ENCODE measurements around the gene CACNB1.

Gene CACNB1

GRCh38 chr17:39212195-39212810 is 14.8 kb upstream of the CACNB1 start:
- in situ Hi-C loops (cut with MboI; ENCODE audit: low sequenced_read_pairs, unreplicated experiment) = no loop called here
- TF ChIP-seq, protein P1, sequence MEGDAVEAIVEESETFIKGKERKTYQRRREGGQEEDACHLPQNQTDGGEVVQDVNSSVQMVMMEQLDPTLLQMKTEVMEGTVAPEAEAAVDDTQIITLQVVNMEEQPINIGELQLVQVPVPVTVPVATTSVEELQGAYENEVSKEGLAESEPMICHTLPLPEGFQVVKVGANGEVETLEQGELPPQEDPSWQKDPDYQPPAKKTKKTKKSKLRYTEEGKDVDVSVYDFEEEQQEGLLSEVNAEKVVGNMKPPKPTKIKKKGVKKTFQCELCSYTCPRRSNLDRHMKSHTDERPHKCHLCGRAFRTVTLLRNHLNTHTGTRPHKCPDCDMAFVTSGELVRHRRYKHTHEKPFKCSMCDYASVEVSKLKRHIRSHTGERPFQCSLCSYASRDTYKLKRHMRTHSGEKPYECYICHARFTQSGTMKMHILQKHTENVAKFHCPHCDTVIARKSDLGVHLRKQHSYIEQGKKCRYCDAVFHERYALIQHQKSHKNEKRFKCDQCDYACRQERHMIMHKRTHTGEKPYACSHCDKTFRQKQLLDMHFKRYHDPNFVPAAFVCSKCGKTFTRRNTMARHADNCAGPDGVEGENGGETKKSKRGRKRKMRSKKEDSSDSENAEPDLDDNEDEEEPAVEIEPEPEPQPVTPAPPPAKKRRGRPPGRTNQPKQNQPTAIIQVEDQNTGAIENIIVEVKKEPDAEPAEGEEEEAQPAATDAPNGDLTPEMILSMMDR (IDR thresholded peaks at IDR 0.05; ENCODE audit: borderline replicate concordance, control extremely low read depth, extremely low read depth, insufficient read depth, missing control alignments) = no peak
- no peak for DNase-seq (ENCODE audit: low spot score)

DNA sequence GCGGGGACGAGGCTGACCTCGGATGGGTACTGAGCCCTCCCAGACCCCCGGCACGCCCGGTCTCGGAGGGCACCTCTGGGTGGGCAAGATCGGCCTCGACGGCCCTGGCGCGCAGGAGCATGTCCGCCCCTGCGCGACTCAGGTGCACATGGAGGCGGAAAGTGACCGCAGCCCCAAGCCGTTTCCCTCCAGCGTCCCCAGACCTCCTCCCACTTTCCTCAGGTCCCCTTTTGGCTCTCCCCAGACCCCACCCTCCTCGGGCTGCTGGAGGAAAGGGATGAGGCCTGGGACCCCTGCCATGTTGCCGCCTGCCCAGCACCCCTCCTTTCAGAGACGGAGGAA is 12.6 kb upstream of the CACNB1 start:
- TF ChIP-seq, protein P1 (IDR thresholded peaks at IDR 0.05; ENCODE audit: borderline replicate concordance, control extremely low read depth, extremely low read depth, insufficient read depth, missing control alignments) = no peak
- in situ Hi-C loops (cut with MboI; ENCODE audit: low sequenced_read_pairs, unreplicated experiment) = no loop called here
- DNase-seq (ENCODE audit: low spot score) = no peak

- in situ Hi-C loops (cut with MboI; ENCODE audit: low sequenced_read_pairs, unreplicated experiment) = no loop called here
- DNase-seq (ENCODE audit: low spot score) = no peak
- TF ChIP-seq, protein P1 (IDR thresholded peaks at IDR 0.05; ENCODE audit: borderline replicate concordance, control extremely low read depth, extremely low read depth, insufficient read depth, missing control alignments) = no peak
Observed at GRCh38 chr17:39209317-39210092, 12.0 kb upstream of the CACNB1 start.

GRCh38 chr17:39208893-39209292 is 11.4 kb upstream of the CACNB1 start:
- in situ Hi-C loops (cut with MboI; ENCODE audit: low sequenced_read_pairs, unreplicated experiment) = no loop called here
- DNase-seq (ENCODE audit: low spot score) = no peak
- TF ChIP-seq, protein P1 (IDR thresholded peaks at IDR 0.05; ENCODE audit: borderline replicate concordance, control extremely low read depth, extremely low read depth, insufficient read depth, missing control alignments) = no peak

DNA sequence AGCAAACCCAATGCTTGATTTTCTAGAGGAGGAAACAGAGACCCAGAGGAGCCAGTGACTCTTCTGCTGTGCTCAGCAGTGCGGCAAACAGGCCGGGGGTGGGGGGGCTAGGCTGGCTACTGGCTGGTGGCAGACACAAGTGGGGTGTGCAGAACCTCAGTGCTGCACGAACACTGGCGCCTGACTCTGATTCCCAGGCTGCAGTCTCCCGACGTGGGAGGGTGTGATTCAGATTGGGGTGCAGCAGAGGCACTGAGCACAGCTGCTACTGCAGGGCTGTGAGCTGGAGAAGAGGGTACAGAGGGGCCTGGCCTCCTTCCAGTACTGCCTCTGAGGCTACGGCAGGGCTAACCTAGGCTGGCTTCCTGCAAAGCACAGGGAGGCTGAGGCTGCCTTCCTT is 10.7 kb upstream of the CACNB1 start:
- in situ Hi-C loops (cut with MboI; ENCODE audit: low sequenced_read_pairs, unreplicated experiment) = no loop called here
- TF ChIP-seq, protein P1 (IDR thresholded peaks at IDR 0.05; ENCODE audit: borderline replicate concordance, control extremely low read depth, extremely low read depth, insufficient read depth, missing control alignments) = no peak
- no peak for DNase-seq (ENCODE audit: low spot score)

DNA sequence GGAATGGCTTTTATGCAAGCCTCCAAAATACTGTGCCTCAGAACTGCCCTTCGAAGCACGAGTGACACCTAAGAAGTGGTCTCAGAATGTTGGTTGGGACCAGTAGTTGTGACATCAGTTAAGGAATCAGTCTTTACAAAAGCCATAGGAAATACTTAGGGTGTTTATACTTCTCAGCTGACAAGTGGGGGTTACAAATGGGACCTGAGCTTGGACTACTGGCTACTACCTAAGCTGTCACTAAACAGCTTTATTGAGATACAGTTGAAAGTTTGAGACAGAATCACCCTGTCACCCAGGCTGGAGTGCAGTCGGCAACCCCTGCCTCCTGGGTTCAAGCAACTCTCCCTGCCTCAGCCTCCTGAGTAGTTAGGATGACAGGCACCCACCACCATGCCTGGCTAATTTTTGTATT is 7.7 kb upstream of the CACNB1 start:
- in situ Hi-C loops (cut with MboI; ENCODE audit: low sequenced_read_pairs, unreplicated experiment) = no loop called here
- no peak for DNase-seq (ENCODE audit: low spot score)
- TF ChIP-seq, protein P1 (IDR thresholded peaks at IDR 0.05; ENCODE audit: borderline replicate concordance, control extremely low read depth, extremely low read depth, insufficient read depth, missing control alignments) = no peak

Data from GM13976 (cell line).